SH-SY5Y (cell line): ENCODE data around the gene WDR54.

Experiments
- GATA2 ChIP-seq: IDR thresholded peaks from 2 replicates; pipeline ENCODE4 v1.6.1; 2011; ENCODE audit warnings: mild to moderate bottlenecking, low read depth, low read length
- GATA3 ChIP-seq: IDR thresholded peaks from 2 replicates; pipeline ENCODE4 v1.6.1; 2011; ENCODE audit warnings: low read depth, mild to moderate bottlenecking, low read length, moderate library complexity

Gene WDR54, protein sequence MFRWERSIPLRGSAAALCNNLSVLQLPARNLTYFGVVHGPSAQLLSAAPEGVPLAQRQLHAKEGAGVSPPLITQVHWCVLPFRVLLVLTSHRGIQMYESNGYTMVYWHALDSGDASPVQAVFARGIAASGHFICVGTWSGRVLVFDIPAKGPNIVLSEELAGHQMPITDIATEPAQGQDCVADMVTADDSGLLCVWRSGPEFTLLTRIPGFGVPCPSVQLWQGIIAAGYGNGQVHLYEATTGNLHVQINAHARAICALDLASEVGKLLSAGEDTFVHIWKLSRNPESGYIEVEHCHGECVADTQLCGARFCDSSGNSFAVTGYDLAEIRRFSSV

DNA sequence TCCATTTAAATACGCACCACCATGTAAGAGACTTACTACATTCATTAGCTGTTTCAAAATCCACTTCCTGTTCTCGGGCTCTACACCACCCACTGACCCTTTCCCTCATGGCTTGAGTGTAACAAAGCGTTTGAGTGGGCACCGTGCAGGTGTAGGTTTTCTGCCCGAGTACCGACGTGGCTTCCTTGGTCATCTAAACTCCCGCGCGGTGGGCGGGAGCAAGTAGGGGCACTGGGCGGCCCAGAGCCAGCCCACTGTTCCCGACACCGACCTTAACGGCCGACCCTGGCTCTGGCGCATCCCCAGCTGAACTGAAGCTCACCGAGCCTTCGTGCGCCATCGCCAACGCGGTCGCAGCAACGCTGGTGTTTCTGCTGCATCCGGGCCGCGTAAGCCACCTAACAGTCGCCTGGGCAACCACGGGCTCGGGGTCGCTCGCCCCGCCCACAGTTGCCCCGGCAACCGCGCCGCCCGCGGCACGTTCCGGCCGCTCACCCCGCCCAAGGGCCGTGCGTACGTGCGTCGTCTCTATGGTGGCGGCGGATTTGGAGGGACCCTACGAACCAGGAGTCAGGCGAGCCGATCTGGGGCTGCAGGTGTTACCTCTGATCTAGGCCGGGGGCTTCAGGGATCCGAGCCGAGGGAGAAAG, at the start of gene WDR54, which contains the start of gene C2orf81:
WDR54 (plus strand) TSS at position 510 of the 650 bp plus-strand sequence. CDS start 424 bp downstream, outside the sequence.
C2orf81 (minus strand) TSS at position 399 of the 650 bp plus-strand sequence; CDS start at position 340, 59 bp downstream.
- TF ChIP-seq GATA2 (no peak), GATA3 (no peak)

DNA sequence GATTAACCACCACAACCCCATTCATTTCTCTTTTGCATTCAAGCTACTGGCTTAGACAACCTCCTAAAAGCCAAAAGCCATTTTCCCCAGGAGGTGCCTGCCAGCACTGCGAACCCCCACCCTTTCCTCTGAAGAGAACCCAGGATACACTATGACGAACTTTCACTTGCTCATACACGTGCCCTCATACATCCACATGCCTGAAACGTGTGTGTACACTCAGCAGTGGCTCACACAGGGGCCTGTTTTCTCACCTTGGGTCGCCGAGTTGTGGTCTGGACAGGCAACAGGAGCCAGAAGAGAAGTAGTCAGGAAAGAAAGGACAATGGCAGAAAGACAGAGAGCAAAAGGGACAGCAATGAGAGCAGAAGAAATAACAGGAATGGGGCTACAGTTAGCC, 48.9 kb upstream of the WDR54 start:
- TF ChIP-seq GATA3 (no peak), GATA2 (no peak)

DNA sequence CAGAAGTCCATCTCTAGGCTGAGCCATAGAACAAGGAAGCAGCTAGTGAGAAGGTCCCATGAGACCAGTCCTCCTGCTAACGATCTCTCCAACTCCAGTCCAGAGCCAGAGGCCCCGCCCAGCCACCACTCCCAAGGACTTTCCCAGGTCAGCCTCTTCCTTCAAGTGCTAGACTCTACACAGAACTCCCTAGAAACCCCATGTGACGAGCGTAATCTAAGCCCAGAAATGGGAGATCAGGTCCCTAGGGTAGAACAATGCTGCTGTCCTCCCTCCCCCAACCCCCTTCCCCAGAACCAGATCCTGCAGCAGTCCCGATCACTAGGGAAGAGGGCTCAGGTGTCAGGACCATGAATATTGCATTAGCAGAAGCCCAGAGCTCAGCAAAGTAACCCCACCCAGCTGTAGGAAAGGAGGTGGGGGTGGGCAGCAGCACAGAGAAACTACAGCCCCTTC, 48.3 kb upstream of the WDR54 start:
- no peak for TF ChIP-seq GATA2
- no peak for TF ChIP-seq GATA3

DNA sequence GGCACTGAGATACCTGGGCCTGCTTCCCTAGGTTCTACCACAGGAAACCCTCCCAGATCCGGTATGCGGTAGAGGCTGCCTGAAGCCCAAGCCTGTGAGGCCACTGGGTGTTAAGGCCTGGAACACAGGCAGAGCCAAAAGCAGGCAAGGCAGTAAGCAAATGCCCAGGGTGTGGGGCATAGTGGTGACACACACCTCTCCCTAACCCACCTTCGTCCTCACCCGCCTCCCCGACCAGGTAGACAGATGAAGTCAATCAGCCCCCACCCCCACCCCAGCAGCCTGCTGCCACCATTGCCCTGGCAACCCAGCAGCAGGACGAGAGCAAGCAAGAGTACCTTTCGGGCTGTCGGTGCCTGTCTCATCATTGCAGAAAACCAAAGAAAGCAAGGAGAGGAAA, 47.5 kb upstream of the WDR54 start:
- no peak for TF ChIP-seq GATA2
- TF ChIP-seq GATA3: no peak

DNA sequence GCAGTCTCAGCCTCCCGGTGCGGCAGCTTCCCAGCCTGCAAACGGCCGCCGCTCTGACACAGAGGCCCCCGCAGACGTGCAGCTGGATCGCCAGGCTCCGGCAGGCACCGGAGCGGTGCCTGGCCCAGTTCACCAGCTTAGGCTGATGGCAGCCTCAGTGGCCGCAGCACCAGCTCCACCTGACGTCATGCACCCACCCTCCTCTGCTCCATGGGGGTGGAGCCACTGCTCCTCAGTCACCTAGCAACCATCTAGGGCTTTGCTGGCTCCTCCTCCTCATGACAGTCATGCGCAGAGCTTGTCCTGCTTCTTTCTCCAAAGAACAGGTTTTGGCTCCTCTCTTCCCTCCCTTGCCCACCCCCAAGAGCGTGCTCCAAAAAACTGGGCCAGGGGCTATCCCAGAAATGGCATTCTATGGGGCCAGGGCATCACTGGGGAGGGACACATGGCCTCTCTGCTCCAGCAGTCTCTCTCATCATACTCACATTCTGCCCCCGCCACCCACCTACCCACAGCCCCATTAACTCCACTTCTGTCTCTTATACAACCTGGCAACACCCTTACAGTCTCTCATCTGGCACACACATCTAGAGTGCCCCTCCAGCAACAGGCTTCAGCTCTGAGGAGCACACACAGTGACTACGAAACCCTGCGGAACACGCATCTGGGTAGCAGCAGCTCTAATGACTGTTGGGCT, 46.9 kb upstream of the WDR54 start:
- TF ChIP-seq GATA2 (no peak), GATA3 (no peak)

DNA sequence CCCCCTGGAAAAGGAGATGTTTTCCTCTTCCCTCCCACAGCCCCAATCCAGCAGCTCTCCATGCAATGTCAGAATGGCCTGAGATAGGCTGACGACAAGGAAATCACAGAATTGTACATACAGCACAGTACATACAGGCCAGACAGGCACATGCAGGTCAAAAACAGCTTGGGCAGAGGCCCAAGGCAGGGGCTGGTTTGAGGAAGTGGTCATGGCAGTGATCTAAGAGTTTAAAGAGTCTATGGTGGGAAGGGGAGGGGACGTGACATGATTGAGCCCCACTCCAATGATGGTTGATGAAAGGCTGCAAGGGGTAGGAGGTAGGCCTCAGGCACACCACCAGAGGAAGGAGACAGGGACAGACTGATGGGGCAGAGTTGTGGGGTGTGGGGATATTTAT, 45.7 kb upstream of the WDR54 start:
- TF ChIP-seq GATA2: no peak
- TF ChIP-seq GATA3: no peak

DNA sequence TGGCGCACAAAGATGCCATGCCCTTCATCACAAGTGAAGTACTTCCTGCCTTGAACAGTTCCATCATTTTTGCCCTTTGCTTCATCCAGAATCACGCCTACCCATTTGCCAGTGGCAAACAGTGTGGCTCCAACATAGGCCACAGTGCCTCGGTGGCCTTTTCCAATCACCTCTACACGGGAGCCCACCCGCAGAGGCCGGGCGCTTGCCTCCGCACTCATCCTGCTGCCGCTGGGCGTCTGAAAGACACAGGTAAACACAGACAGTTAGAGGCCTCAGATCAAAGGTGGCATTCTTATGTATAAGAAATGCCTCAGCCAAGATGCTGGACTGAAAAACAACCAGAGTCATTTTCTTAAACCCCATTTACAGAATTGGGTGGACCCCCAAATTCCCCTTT, 43.5 kb upstream of the WDR54 start:
- TF ChIP-seq GATA2: no peak
- no peak for TF ChIP-seq GATA3

DNA sequence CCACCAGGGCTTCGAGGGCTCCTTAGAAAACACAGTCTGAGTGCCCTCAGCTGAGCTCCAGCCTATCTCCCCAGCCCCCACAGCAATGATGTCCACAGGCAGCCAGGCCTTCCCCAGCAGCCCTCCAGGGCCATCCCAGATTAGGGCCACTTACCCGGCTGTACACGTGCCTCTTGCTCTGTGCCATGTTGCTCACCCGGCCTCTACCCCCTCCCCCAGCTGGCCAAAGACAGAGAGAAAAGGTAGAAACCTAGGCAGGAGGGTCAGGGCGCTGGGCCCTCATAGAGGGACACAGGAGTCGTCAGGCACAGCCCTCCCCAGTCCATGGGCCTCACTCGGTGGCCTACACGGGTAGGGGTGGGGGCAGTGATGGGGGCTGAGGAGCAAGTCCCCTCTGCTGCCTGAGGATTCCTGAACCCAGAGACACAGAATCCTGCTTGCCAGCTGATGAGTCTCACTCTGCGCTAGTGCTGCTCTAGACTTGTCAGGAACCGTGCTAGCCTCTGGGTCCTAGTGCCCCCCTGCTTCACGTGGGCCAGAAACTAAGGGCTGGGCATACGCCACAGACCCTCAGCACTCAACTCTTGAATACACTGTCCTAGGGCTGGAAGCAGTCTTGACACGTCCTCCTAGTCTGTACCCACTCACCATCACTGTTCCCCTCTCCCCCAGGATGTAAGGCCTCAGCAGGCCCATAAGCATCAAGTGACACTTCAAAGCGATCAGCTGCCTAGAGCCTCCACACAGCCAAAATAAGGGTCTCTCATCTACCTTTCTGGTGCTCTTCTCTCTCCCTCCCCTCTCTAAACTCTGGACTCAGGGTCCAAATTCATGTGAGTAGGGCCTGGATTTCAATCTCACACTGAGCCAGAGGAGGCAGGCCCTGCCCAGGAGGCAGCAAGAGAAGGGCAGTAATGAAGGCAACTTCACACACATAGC, 41.4 kb upstream of the WDR54 start, which contains the start of gene DCTN1:
DCTN1 (minus strand) TSS at position 461 of the 939 bp plus-strand sequence; CDS start at position 187, 274 bp downstream.
- TF ChIP-seq GATA2 (no peak), GATA3 (no peak)

DNA sequence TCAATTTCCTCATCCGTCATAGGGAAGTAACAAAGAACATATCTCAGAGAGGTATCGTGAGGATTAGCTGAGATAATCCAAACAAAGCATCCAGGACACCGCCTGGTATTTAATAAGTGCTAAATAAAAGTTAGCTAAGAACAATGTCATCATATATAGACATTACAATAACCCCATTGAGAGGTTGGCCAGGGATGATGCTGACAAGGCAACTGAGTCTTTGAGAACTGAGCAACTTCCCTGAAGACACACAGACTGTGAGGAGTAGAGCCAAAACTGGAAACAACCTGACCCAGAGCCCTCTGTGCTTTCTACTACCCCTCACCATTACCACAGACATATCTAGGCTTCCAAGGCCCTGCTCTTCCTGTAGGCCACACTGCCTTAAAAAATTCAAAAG, 39.8 kb upstream of the WDR54 start:
- no peak for TF ChIP-seq GATA3
- TF ChIP-seq GATA2: no peak

DNA sequence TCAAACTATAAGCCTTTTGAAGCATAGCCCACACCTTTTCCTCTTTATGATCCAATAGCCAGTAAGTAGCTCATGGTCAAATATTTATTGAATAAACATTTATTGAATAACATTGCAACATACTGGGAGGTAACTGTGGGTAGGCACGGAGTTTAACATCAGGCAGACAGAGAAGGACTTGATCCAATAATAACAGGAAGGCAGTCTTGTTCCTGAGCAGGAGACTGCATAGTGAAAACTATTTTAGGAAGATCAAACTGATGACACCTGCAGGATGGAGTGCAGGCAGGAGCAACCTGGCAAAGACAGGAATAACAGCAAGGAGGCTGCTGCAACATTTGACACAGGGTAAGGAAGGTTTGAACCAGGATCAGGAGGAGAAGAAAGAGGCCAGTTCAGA, 38.3 kb upstream of the WDR54 start:
- TF ChIP-seq GATA2 (no peak), GATA3 (no peak)

DNA sequence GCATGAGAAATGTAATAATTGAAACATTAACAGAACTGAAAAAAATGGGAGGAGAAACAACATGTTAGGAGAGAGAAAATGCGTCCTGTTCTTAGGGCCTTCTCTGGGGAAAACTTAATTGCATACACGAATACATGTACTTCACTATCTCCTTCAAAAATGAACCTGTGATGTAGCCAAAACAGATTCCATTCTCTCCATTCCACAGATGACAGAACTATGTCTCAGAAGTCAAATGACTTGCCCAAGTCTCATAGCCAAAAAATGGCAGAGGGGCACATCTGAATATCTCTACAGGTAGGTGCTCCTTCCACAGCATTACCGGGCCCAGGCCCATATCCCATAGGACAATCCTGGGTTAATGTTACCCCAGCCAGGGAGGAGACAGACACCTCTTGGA, 37.5 kb upstream of the WDR54 start:
- no peak for TF ChIP-seq GATA2
- TF ChIP-seq GATA3: no peak

DNA sequence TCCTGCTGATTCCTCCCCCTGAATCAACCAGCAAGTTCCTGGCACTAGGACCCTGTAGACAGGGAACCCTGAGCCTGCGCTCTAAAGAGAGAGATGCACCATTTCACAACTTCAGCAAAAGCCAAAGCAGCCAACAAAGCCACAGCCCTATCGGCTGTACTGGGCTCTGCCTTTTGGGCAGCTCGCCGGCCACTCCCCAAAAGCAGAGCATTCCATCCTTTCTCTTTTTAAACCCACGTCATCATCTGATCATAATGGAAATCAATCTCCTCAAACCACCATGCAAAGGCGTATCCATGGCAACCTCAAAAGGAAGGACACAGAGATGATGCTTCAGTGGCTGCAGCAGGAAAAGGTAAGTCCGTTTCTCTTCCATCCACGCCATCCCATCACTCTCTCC, 36.1 kb upstream of the WDR54 start:
- no peak for TF ChIP-seq GATA3
- TF ChIP-seq GATA2: no peak

DNA sequence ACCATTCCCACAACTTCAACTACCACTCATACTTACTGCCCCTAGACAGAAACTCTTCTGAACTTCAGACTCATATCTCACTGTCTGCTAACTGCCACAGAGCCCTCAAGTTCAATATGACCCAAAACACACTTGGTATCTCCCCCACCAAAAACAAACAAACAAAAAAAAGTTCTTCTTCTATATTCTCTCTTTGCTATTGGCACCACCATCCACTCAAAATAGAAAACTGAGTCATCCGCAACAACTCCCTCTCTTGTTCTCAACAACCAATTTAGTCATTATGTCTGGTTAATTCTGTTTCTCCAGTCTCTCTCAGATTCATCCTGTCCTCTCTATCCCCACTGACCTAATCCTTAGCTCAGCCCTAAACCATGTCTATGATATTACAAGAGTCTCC, 34.2 kb upstream of the WDR54 start:
- TF ChIP-seq GATA2 (no peak), GATA3 (no peak)

DNA sequence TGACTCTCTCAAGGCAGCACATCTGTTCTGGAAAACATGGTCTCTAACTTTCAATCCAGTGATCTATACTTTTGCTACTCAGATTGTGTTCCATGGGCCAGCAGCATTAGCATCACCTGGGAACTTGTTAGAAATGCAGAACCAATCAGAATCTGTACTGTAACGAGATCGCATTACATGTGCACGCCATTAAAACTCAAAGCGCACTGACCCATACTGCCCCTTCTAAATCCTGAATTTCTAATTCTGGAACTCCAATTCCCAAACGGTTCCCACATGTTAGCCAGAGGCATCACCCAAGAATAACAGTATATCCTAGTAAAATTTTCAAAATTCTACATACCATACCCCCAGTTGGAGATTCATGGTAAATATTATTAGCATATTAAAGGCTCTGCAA, 30.9 kb upstream of the WDR54 start:
- no peak for TF ChIP-seq GATA3
- TF ChIP-seq GATA2: no peak
